Smooth muscle cell of the pulmonary artery (primary cell): ENCODE data around the gene COMT. TPM values are rescaled to one million over a fixed set of nuclear protein-coding genes. Genes with fewer than 3 reads are reported as not detected.

Experiments
- total RNA-seq: library from RNA; depleted of rRNA; stranded (reverse); fragments of >200 nt; gene quantifications from 2 replicates; pipeline ENCODE4 v1.2.3, GENCODE V29; 2014

COMT gene
- 359 and 409 TPM in 2 replicates for total RNA-seq

GRCh38 chr22:19941365-19942082 lies at the start of gene COMT, which contains the start of gene TXNRD2:
Gene COMT, plus strand, starts transcription at chr22:19941772. Its CDS starts 20,755 bp downstream, at chr22:19962527.
Gene TXNRD2, minus strand, starts transcription at chr22:19941818. Its CDS starts 15 bp downstream, at chr22:19941803.

GRCh38 chr22:20016734-20017621 lies 75.4 kb downstream of the COMT start, which contains the start of gene ARVCF:
Gene ARVCF, minus strand, starts transcription at chr22:20016823. Its CDS starts 26,029 bp downstream, at chr22:19990794.

Other genes starting within 250 kb of the COMT start
- gene SEPTIN5, start 227.3 kb upstream of the COMT start, total RNA-seq, result 54.0 and 57.5 TPM in 2 replicates
- 4.3 and 5.9 TPM in 2 replicates for gene GP1BB, start 218.2 kb upstream of the COMT start, total RNA-seq
- 0.23 TPM in 1 of 2 replicates, not detected in the other for gene TBX1, start 181.0 kb upstream of the COMT start, total RNA-seq
- gene GNB1L, start 86.9 kb upstream of the COMT start, total RNA-seq, result 7.9 TPM in 2 replicates
- 13.3 and 16.4 TPM in 2 replicates for gene RTL10, start 86.9 kb upstream of the COMT start, total RNA-seq
- gene TXNRD2, start within 50 bp of the COMT start, total RNA-seq, result 19.2 and 19.3 TPM in 2 replicates
- 8.5 and 30.1 TPM in 2 replicates for gene ARVCF, start 75.1 kb downstream of the COMT start, total RNA-seq
- 59.6 and 80.3 TPM in 2 replicates for gene TANGO2, start 79.3 kb downstream of the COMT start, total RNA-seq
- gene DGCR8, start 138.5 kb downstream of the COMT start, total RNA-seq, result 27.7 and 38.1 TPM in 2 replicates
- 76.2 and 79.3 TPM in 2 replicates for gene RANBP1, start 174.3 kb downstream of the COMT start, total RNA-seq
- 44.6 and 63.3 TPM in 2 replicates for gene TRMT2A, start 175.5 kb downstream of the COMT start, total RNA-seq
- 17.7 and 46.3 TPM in 2 replicates for gene ZDHHC8, start 190.0 kb downstream of the COMT start, total RNA-seq
- gene CCDC188, start 209.3 kb downstream of the COMT start, total RNA-seq, result 1.2 and 2.7 TPM in 2 replicates